Calu3 (cell line): Measurements from ENCODE around the gene GOLPH3L. TPM values are rescaled to one million over a fixed set of nuclear protein-coding genes. Genes with fewer than 3 reads are reported as not detected.

ENCODE experiments used
- BruUV-seq: library from RNA; stranded (reverse); fragments of 400-500 nt; replicated peaks from 2 replicates; lab custom pipeline; 2021; lab: Mats Ljungman, UMichigan
- CTCF ChIA-PET: fragments of 300-600 bp; sonication (Branson Sonifier 250); formaldehyde crosslinking; loops from one replicate; lab custom pipeline; 2022; ENCODE audit warnings: antibody characterized with exemption; lab: Charles Lee
- DNase-seq: peaks from one replicate; pipeline ENCODE4 v3.0.0; 2022
- H3K27ac Mint-ChIP-seq: one replicate; pipeline ENCODE4 v1.8.0; 2022; ENCODE audit warnings: mixed read lengths; ENCODE audit not compliant: unreplicated experiment
- H3K27me3 Mint-ChIP-seq: one replicate; pipeline ENCODE4 v1.8.0; 2022; ENCODE audit warnings: mixed read lengths; ENCODE audit not compliant: unreplicated experiment
- H3K36me3 Mint-ChIP-seq: one replicate; pipeline ENCODE4 v1.8.0; 2022; ENCODE audit warnings: mild to moderate bottlenecking, moderate library complexity, mixed read lengths; ENCODE audit not compliant: insufficient read depth, unreplicated experiment
- H3K4me1 Mint-ChIP-seq: one replicate; pipeline ENCODE4 v1.8.0; 2022; ENCODE audit warnings: mild to moderate bottlenecking, low read depth, mixed read lengths; ENCODE audit not compliant: unreplicated experiment
- H3K4me3 Mint-ChIP-seq: one replicate; pipeline ENCODE4 v1.8.0; 2022; ENCODE audit warnings: mild to moderate bottlenecking, low read depth, moderate library complexity, mixed read lengths; ENCODE audit not compliant: unreplicated experiment
- H3K9me3 Mint-ChIP-seq: one replicate; pipeline ENCODE4 v1.8.0; 2022; ENCODE audit warnings: low read depth, mixed read lengths; ENCODE audit not compliant: unreplicated experiment
- CTCF ChIP-seq: fragments of 200-600 bp; IDR thresholded peaks from one replicate; pipeline ENCODE4 v1.8.0; 2022; ENCODE audit warnings: antibody characterized with exemption; ENCODE audit not compliant: unreplicated experiment
- intact Hi-C: fragments of 100-400 bp; cut with micrococcal nuclease; formaldehyde crosslinking; loops from one replicate; pipeline ENCODE4 v1.10.0; 2022; ENCODE audit not compliant: unreplicated experiment
- total RNA-seq: library from RNA; stranded (reverse); gene quantifications from 2 replicates; pipeline ENCODE4 v1.2.3, GENCODE V29; 2022

GOLPH3L gene
- total RNA-seq, 1 experiment from 2014 or later, result 64.7 TPM

- H3K4me1 Mint-ChIP-seq, result peaks cover 22% of the 10 kb centered on the region
- H3K9me3 Mint-ChIP-seq, result no peaks in the 10 kb centered on the region
- intact Hi-C loops, result loop anchor here (10.0 kb wide), 2 partner anchors 68 to 128 kb away; partner anchors contain the start of gene ENSA
- H3K27ac Mint-ChIP-seq, result no peak overlapping the region
- BruUV-seq, result no TSS peak
- H3K4me3 Mint-ChIP-seq, result no peak overlapping the region
- no peak for DNase-seq
- H3K27me3 Mint-ChIP-seq, result no peaks in the 10 kb centered on the region
- CTCF ChIA-PET, result interaction anchor here (1.1 kb wide), 1 partner anchor 167 kb away, joined by 6 read pairs; no protein-coding TSS in a partner anchor
- peaks cover 70% of the 10 kb centered on the region for H3K36me3 Mint-ChIP-seq
- TF ChIP-seq CTCF, result no peak
Observed at GRCh38 chr1:150692720-150693119, 4.2 kb downstream of the GOLPH3L start.

GRCh38 chr1:150688763-150689162 is 8.2 kb downstream of the GOLPH3L start:
- Mint-ChIP-seq H3K27me3 (no peaks in the 10 kb centered on the region), H3K4me1 (peaks cover 10% of the 10 kb centered on the region), H3K27ac (peak overlapping the region; percentile 27), H3K4me3 (no peak overlapping the region), H3K9me3 (no peaks in the 10 kb centered on the region), H3K36me3 (peaks cover 46% of the 10 kb centered on the region)
- no peak for TF ChIP-seq CTCF
- DNase-seq, result no peak
- no TSS peak for BruUV-seq
- CTCF ChIA-PET, result no interaction called here
- intact Hi-C loops, result loop anchor here (2.0 kb wide), 1 partner anchor 18 kb away; no protein-coding TSS in a partner anchor

GRCh38 chr1:150686275-150686674 is 10.7 kb downstream of the GOLPH3L start:
- Mint-ChIP-seq H3K4me3 (no peak overlapping the region), H3K27ac (no peak overlapping the region), H3K27me3 (no peaks in the 10 kb centered on the region), H3K36me3 (peaks cover 36% of the 10 kb centered on the region), H3K9me3 (no peaks in the 10 kb centered on the region), H3K4me1 (peaks cover 10% of the 10 kb centered on the region)
- no peak for DNase-seq
- CTCF ChIA-PET, result interaction anchor here (0.6 to 1.5 kb wide), 3 partner anchors 10 to 13 kb away, joined by 3 to 8 read pairs (median 4); partner anchors contain the start of gene GOLPH3L
- intact Hi-C loops, result no loop called here
- no peak for TF ChIP-seq CTCF
- no TSS peak for BruUV-seq

GRCh38 chr1:150683914-150684313 is 13.0 kb downstream of the GOLPH3L start:
- CTCF ChIA-PET, result interaction anchor here (0.9 kb wide), 1 partner anchor 123 kb away, joined by 5 read pairs; no protein-coding TSS in a partner anchor
- no peak for DNase-seq
- H3K4me1 Mint-ChIP-seq, result peaks cover 5% of the 10 kb centered on the region
- BruUV-seq, result no TSS peak
- H3K4me3 Mint-ChIP-seq, result no peak overlapping the region
- H3K27ac Mint-ChIP-seq, result no peak overlapping the region
- H3K27me3 Mint-ChIP-seq, result no peaks in the 10 kb centered on the region
- no peaks in the 10 kb centered on the region for H3K9me3 Mint-ChIP-seq
- intact Hi-C loops, result no loop called here
- TF ChIP-seq CTCF, result no peak
- H3K36me3 Mint-ChIP-seq, result peaks cover 33% of the 10 kb centered on the region
